AG04449 (cell line): ENCODE results near the gene NUMBL.

Experiments
- CTCF ChIA-PET: fragments of 350-600 bp; formaldehyde crosslinking; extraction: SDS; loops from one replicate; lab custom pipeline; 2021; ENCODE audit warnings: antibody characterized with exemption; lab: Yijun Ruan, JAX
- POLR2A ChIA-PET: fragments of 400-600, 350-600 bp; formaldehyde crosslinking; extraction: SDS; loops from one replicate; lab custom pipeline; 2020; ENCODE audit warnings: antibody characterized with exemption, inconsistent platforms; lab: Yijun Ruan, JAX
- DNase-seq: peaks from one replicate; pipeline ENCODE4 v3.0.0-alpha.2; 2010; ENCODE audit warnings: low read depth, low spot score
- H3K4me3 ChIP-seq: 2 replicates; pipeline ENCODE4 v1.5.1; 2011; ENCODE audit warnings: low read depth, mild to moderate bottlenecking, control low read depth, low read length
- CTCF ChIP-seq: IDR thresholded peaks from one replicate; pipeline ENCODE4 v1.5.1; 2011; ENCODE audit warnings: mild to moderate bottlenecking, moderate library complexity, low read length, control low read depth, inconsistent platforms; ENCODE audit not compliant: insufficient read depth; ENCODE audit errors: missing control alignments

NUMBL gene

DNA sequence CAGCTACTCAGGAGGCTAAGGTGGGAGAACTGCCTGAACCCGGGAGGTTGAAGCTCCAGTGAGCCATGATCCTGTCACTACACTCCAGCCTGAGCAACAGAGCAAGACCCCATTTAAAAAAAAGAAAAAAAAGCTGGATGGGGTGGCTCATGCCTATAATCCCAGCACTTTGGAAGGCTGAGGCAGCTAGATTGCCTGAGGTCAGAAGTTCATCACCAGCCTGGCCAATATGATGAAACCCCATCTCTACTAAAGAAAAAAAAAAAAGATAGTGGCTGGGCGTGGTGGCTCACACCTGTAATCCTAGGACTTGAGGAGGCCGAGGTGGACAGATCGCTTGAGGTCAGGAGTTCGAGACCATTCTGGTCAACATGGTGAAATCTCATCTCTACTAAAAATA lies 74.3 kb downstream of the NUMBL start:
- POLR2A ChIA-PET, result no interaction called here
- H3K4me3 ChIP-seq, result no peak overlapping the region
- CTCF ChIA-PET, result interaction anchor here (0.7 to 4.5 kb wide), 9 partner anchors 8 to 30 kb away, joined by 3 to 45 read pairs (median 3); no protein-coding TSS in a partner anchor
- DNase-seq, result no peak
- no peak for TF ChIP-seq CTCF
